HCT116 (cell line): ENCODE results near the gene PSENEN.

Source experiments
- CEBPB ChIP-seq: IDR thresholded peaks from 2 replicates; pipeline ENCODE4 v1.6.1; 2012; ENCODE audit warnings: low read depth
- CTCF ChIP-seq, 3 experiments: fragments of 200-600 bp in 1 of 3; sonication (generic) in 1 of 3; IDR thresholded peaks in 2 of 3; conservative IDR thresholded peaks in 1 of 3; 2 replicates each; pipeline ENCODE4 v1.5.1; 2012 to 2017; ENCODE audit warnings: low read depth in 2 of 3, low read length in 2 of 3, antibody characterized with exemption in 1 of 3, borderline replicate concordance in 1 of 3, control low read depth in 1 of 3, mild to moderate bottlenecking in 1 of 3, mixed read lengths in 1 of 3, mixed run types in 1 of 3, moderate library complexity in 1 of 3; ENCODE audit not compliant: insufficient read depth in 1 of 3
- EZH2 ChIP-seq: fragments of 200-600 bp; sonication (generic); IDR thresholded peaks from 2 replicates; pipeline ENCODE4 v1.6.1; 2017; ENCODE audit warnings: antibody characterized with exemption, mixed run types
- EZH2phosphoT487 ChIP-seq: fragments of 200-600 bp; IDR thresholded peaks from 2 replicates; pipeline ENCODE4 v1.6.1; 2018; ENCODE audit warnings: antibody characterized with exemption, borderline replicate concordance
- MAX ChIP-seq: IDR thresholded peaks from 2 replicates; pipeline ENCODE4 v1.6.1; 2012
- POLR2A ChIP-seq: IDR thresholded peaks from 2 replicates; pipeline ENCODE4 v1.7.0; 2011; ENCODE audit warnings: borderline replicate concordance; ENCODE audit not compliant: insufficient read depth, insufficient read length; ENCODE audit errors: extremely low read depth
- POLR2AphosphoS5 ChIP-seq: IDR thresholded peaks from 2 replicates; pipeline ENCODE4 v1.6.1; 2011; ENCODE audit warnings: mild to moderate bottlenecking, low read depth, low read length, moderate library complexity
- REST ChIP-seq: IDR thresholded peaks from 2 replicates; pipeline ENCODE4 v1.6.1; 2012; ENCODE audit warnings: low read depth
- SP1 ChIP-seq: IDR thresholded peaks from 2 replicates; pipeline ENCODE4 v1.6.1; 2012; ENCODE audit warnings: low read depth
- YY1 ChIP-seq: IDR thresholded peaks from 2 replicates; pipeline ENCODE4 v1.6.1; 2011; ENCODE audit warnings: low read length, low read depth, moderate library complexity, mild to moderate bottlenecking; ENCODE audit not compliant: insufficient replicate concordance; ENCODE audit errors: extremely low read depth
- ZBTB33 ChIP-seq: IDR thresholded peaks from 2 replicates; pipeline ENCODE4 v1.6.1; 2011; ENCODE audit warnings: mild to moderate bottlenecking, low read length, moderate library complexity; ENCODE audit not compliant: insufficient replicate concordance; ENCODE audit errors: extremely low read depth

GRCh38 chr19:35743640-35744429, 1.6 kb upstream of the PSENEN start:
- TF ChIP-seq EZH2 = no peak
- TF ChIP-seq CTCF (IDR thresholded peaks at IDR 0.05 in 2 of 3, conservative IDR thresholded peaks at IDR 0.05 in 1 of 3; ENCODE audit: borderline replicate concordance in 1 of 3, insufficient read depth in 1 of 3, low read depth in 2 of 3, low read length in 2 of 3) = no peak
- no peak for TF ChIP-seq POLR2A
- TF ChIP-seq CEBPB = no peak
- no peak for TF ChIP-seq REST
- no peak for TF ChIP-seq POLR2AphosphoS5
- TF ChIP-seq ZBTB33 = no peak
- TF ChIP-seq EZH2phosphoT487 = no peak
- TF ChIP-seq YY1 = no peak
- TF ChIP-seq MAX = no peak
- TF ChIP-seq SP1 = no peak
